ENCODE results near the gene YKT6.

Gene YKT6

DNA sequence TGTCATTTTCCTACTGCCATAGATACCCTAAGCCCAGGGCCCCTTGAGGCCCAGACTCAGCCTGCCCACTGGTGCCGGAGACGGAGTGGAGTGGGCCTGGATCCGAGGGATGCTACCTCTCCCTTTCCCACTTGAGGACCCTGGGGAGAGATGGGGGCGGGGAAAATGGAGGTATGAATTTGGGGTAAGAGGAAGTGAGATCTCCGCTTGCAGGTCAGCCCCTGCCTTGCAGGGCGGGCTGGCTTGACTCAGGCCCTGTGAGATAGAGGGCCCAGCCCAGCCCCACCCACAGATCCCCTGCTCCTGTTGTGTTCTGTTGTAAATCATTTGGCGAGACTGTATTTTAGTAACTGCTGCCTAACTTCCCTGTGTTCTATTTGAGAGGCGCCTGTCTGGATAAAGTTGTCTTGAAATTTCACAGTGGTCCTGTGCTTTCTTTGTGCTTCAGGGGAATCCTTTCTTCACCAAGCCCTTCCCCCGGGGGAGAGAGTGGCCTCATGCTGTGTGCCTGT is 13.2 kb downstream of the YKT6 start:
- TF ChIP-seq, protein P1, sequence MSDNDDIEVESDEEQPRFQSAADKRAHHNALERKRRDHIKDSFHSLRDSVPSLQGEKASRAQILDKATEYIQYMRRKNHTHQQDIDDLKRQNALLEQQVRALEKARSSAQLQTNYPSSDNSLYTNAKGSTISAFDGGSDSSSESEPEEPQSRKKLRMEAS (IDR thresholded peaks at IDR 0.05), result no peak
- TF ChIP-seq, protein P2, sequence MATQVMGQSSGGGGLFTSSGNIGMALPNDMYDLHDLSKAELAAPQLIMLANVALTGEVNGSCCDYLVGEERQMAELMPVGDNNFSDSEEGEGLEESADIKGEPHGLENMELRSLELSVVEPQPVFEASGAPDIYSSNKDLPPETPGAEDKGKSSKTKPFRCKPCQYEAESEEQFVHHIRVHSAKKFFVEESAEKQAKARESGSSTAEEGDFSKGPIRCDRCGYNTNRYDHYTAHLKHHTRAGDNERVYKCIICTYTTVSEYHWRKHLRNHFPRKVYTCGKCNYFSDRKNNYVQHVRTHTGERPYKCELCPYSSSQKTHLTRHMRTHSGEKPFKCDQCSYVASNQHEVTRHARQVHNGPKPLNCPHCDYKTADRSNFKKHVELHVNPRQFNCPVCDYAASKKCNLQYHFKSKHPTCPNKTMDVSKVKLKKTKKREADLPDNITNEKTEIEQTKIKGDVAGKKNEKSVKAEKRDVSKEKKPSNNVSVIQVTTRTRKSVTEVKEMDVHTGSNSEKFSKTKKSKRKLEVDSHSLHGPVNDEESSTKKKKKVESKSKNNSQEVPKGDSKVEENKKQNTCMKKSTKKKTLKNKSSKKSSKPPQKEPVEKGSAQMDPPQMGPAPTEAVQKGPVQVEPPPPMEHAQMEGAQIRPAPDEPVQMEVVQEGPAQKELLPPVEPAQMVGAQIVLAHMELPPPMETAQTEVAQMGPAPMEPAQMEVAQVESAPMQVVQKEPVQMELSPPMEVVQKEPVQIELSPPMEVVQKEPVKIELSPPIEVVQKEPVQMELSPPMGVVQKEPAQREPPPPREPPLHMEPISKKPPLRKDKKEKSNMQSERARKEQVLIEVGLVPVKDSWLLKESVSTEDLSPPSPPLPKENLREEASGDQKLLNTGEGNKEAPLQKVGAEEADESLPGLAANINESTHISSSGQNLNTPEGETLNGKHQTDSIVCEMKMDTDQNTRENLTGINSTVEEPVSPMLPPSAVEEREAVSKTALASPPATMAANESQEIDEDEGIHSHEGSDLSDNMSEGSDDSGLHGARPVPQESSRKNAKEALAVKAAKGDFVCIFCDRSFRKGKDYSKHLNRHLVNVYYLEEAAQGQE (IDR thresholded peaks at IDR 0.05; ENCODE audit: low read depth), result no peak
- TF ChIP-seq FOXM1 (IDR thresholded peaks at IDR 0.05; ENCODE audit: borderline replicate concordance, low read depth), result no peak

DNA sequence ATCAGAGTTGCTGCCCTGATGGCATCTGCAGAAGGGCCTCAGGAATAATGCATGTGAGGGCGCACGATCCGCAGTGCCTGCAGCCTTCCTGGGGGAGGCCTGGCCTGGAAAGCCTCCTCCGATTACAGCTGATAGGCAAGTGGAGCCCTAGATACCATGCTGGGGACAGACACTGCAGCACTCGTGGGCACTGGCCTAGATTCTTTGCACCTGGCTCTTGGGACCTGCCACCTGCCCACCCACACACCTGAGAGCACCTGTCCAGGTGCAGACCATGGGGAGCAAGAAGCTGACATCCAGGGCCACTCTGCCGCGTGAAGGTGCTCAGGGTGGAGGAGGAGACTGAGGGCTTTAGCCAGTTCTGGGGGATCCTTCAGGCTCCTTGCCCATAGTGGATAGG is 14.8 kb downstream of the YKT6 start:
- TF ChIP-seq TCF12 (IDR thresholded peaks at IDR 0.05; ENCODE audit: low read depth) (no peak), EGR1 (IDR thresholded peaks at IDR 0.05) (no peak)

DNA sequence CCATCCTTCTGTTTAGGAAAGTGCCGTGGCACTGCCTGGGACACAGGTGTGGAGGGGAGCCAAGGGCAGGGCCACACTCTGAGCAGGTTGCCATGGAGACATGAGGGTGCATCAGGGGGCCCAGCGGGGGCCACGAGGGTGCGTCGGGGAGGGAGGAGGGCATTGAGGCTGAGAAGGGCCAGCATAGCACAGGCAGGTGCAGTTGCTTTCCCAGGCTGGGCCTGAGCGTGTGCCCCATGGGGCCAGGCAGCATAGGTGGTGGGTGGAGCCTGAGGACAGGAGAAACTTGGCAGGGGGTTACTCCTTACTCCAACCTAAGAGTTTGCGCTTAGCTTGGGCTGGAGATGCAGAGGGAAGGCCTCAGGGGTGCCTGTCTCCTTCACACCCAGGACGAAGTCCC is 15.2 kb downstream of the YKT6 start:
- no peak for TF ChIP-seq EP300 (IDR thresholded peaks at IDR 0.05; ENCODE audit: borderline replicate concordance)
- no peak for TF ChIP-seq NFIC (IDR thresholded peaks at IDR 0.05)

DNA sequence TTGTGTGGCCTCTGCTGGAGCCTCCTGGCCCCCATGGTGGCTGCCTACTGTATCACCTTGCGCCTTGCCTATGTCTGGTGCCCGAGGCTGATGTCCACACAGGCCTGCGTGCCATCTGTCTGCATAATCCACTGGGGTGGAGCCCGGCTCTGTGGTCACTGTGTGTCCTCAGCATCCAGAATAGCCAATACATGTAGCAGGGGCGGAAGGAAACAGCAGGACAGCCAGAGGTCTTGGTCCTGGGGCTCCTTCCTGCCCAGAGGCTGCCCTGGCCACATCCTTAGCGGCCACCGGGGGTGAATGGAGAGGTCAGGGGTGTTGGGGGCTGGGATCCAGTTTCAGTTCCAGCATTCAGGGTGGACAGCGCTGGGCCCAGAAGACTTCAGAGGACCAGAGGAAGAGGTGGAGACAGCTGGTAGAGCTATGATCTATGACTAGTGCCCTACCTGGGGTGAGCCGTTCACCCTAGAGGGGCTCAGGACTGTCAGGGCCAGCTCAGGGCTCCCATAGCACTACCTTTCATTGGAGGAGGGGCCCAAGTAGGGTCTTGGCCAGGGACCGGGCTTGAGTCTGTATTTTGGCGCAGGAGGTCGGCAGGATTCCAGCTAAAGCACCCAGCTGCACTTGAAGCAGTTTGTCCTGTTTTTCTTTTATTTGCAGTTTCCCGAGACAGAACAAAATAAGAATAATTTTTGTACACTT is 15.9 kb downstream of the YKT6 start:
- TF ChIP-seq, protein P1 (IDR thresholded peaks at IDR 0.05), result no peak
- TF ChIP-seq, protein P3, sequence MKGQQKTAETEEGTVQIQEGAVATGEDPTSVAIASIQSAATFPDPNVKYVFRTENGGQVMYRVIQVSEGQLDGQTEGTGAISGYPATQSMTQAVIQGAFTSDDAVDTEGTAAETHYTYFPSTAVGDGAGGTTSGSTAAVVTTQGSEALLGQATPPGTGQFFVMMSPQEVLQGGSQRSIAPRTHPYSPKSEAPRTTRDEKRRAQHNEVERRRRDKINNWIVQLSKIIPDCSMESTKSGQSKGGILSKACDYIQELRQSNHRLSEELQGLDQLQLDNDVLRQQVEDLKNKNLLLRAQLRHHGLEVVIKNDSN (IDR thresholded peaks at IDR 0.05), result no peak
- TF ChIP-seq YY1 (IDR thresholded peaks at IDR 0.05; ENCODE audit: low read depth), result no peak
- TF ChIP-seq TCF12 (IDR thresholded peaks at IDR 0.05; ENCODE audit: low read depth), result no peak
- TF ChIP-seq TAF1 (IDR thresholded peaks at IDR 0.05; ENCODE audit: low read depth), result no peak
- TF ChIP-seq, protein P2 (IDR thresholded peaks at IDR 0.05; ENCODE audit: low read depth), result no peak
- TF ChIP-seq EP300 (IDR thresholded peaks at IDR 0.05; ENCODE audit: borderline replicate concordance), result no peak
- no peak for TF ChIP-seq TEAD4 (IDR thresholded peaks at IDR 0.05)
- TF ChIP-seq EGR1 (IDR thresholded peaks at IDR 0.05), result no peak
- TF ChIP-seq FOXM1 (IDR thresholded peaks at IDR 0.05; ENCODE audit: borderline replicate concordance, low read depth), result no peak
- TF ChIP-seq ZBTB7A (IDR thresholded peaks at IDR 0.05; ENCODE audit: low read depth), result no peak
- no peak for TF ChIP-seq NFIC (IDR thresholded peaks at IDR 0.05)

DNA sequence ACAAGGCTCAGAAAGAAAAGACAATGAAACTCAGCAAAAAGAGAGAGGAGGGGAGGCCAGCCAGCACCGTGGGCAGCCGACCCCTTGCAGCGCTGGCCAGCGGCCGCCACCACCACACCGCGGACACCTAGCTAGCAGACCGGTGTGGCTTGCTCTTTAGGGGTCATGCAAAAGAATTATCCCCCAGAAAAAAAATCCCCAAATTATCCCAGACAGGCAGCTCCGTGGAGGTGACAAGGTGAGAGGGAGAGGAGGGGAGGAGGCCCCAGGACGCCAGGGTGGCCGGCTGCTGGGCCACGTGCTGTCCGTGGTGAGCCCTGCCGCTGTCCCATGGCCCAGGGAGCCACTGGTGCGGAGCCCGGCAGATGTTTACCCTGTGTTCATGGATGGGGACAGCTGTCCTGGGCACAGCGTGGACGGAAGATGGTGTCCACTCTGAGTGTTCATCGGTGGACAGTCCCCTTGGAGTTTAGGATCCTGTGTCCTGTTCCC is 16.5 kb downstream of the YKT6 start:
- TF ChIP-seq YY1 (IDR thresholded peaks at IDR 0.05; ENCODE audit: low read depth) (no peak), EGR1 (IDR thresholded peaks at IDR 0.05) (no peak), ZBTB7A (IDR thresholded peaks at IDR 0.05; ENCODE audit: low read depth) (no peak), TCF12 (IDR thresholded peaks at IDR 0.05; ENCODE audit: low read depth) (no peak), CREB1 (IDR thresholded peaks at IDR 0.05; ENCODE audit: low read depth) (no peak), TEAD4 (IDR thresholded peaks at IDR 0.05) (no peak)
- TF ChIP-seq, protein P2 (IDR thresholded peaks at IDR 0.05; ENCODE audit: low read depth), result no peak
- TF ChIP-seq, protein P1 (IDR thresholded peaks at IDR 0.05), result no peak

All from Ishikawa (cell line).